HCT116 (cell line): ENCODE data around the gene ANKLE2. TPM values are rescaled to one million over a fixed set of nuclear protein-coding genes. Genes with fewer than 3 reads are reported as not detected.

Experiments used
- ATAC-seq: fragments of 200-7000 bp; cut with Tn5 transposase; 2 replicates; pipeline ENCODE4 v1.9.1; 2020; ENCODE audit warnings: mild to moderate bottlenecking, moderate library complexity
- BruUV-seq: library from RNA; stranded (reverse); fragments of 400-500 nt; replicated peaks from 2 replicates; lab custom pipeline; 2021; lab: Mats Ljungman, UMichigan
- CTCF ChIA-PET: fragments of 300-600 bp; sonication (Branson Sonifier 250); formaldehyde crosslinking; loops from one replicate; lab custom pipeline; 2021; ENCODE audit warnings: antibody characterized with exemption; lab: Charles Lee
- POLR2A ChIA-PET: fragments of 300-600, 350-600 bp; sonication (Branson Sonifier 250); formaldehyde crosslinking; loops from one replicate; lab custom pipeline; 2021; ENCODE audit warnings: antibody characterized with exemption; lab: Charles Lee
- RAD21 ChIA-PET, 2 experiments: fragments of 300-600 bp; sonication (Branson Sonifier 250); formaldehyde crosslinking; loops; one replicate each; lab custom pipeline; 2023; ENCODE audit warnings: low total read pairs in 2 of 2; ENCODE audit not compliant: uncharacterized antibody in 2 of 2, unreplicated experiment in 2 of 2, low non-redundant PET in 1 of 2; lab: Charles Lee
- DNase-seq: peaks from one replicate; pipeline ENCODE4 v3.0.0-alpha.2; 2010; ENCODE audit warnings: low read depth, low spot score
- H2AFZ ChIP-seq: fragments of 200-600 bp; shearing (Covaris generic), sonication (generic); 2 replicates; pipeline ENCODE4 v1.6.1; 2017; ENCODE audit warnings: low read depth, mixed run types, mixed read lengths, antibody characterized with exemption, low read length; ENCODE audit not compliant: poor library complexity, severe bottlenecking
- H3K27ac ChIP-seq: 2 replicates; pipeline ENCODE4 v1.5.1; 2012; ENCODE audit warnings: low read depth, low read length
- H3K27me3 ChIP-seq: fragments of 200-600 bp; sonication (generic); 2 replicates; pipeline ENCODE4 v1.6.1; 2016; ENCODE audit warnings: mixed run types, low read length, mixed read lengths; ENCODE audit not compliant: insufficient read depth
- H3K36me3 ChIP-seq, 2 experiments: fragments of 200-500 bp in 1 of 2; fragments of 200-600 bp in 1 of 2; sonication (Bioruptor generic) in 1 of 2; sonication (generic) in 1 of 2; 2 replicates each; pipeline versions ENCODE4 v1.5.1 to v1.6.1; 2014 to 2016; ENCODE audit warnings: low read length in 2 of 2, inconsistent platforms in 1 of 2, mixed read lengths in 1 of 2, mixed run types in 1 of 2; ENCODE audit not compliant: insufficient read depth in 2 of 2, control insufficient read depth in 1 of 2
- H3K4me1 ChIP-seq, 2 experiments: fragments of 200-600 bp in 1 of 2; sonication (generic) in 1 of 2; 2 replicates each; pipeline versions ENCODE4 v1.5.1 to v1.6.1; 2012 to 2017; ENCODE audit warnings: low read length in 2 of 2, inconsistent platforms in 1 of 2, mild to moderate bottlenecking in 1 of 2, mixed read lengths in 1 of 2, mixed run types in 1 of 2, moderate library complexity in 1 of 2; ENCODE audit not compliant: insufficient read depth in 2 of 2, control insufficient read depth in 1 of 2
- H3K4me2 ChIP-seq: fragments of 200-600 bp; sonication (generic); 2 replicates; pipeline ENCODE4 v1.6.1; 2017; ENCODE audit warnings: mixed run types, low read length, mixed read lengths
- H3K4me3 ChIP-seq, 2 experiments: fragments of 200-600 bp in 1 of 2; sonication (generic) in 1 of 2; replicated peaks in 1 of 2; 2 replicates each; pipeline ENCODE4 v1.5.1; 2011 to 2016; ENCODE audit warnings: low read length in 2 of 2, control low read depth in 1 of 2, low read depth in 1 of 2, mild to moderate bottlenecking in 1 of 2, mixed read lengths in 1 of 2, mixed run types in 1 of 2
- H3K79me2 ChIP-seq: fragments of 200-600 bp; sonication (generic); 2 replicates; pipeline ENCODE4 v1.6.1; 2017; ENCODE audit warnings: mild to moderate bottlenecking, mixed run types, low read length, moderate library complexity, mixed read lengths; ENCODE audit not compliant: insufficient read depth
- H3K9ac ChIP-seq: fragments of 200-600 bp; sonication (generic); 2 replicates; pipeline ENCODE4 v1.6.1; 2016; ENCODE audit warnings: low read length, mixed read lengths
- H3K9me2 ChIP-seq: fragments of 200-600 bp; sonication (generic), shearing (Covaris generic); 2 replicates; pipeline ENCODE4 v1.6.1; 2017; ENCODE audit warnings: mixed run types, mild to moderate bottlenecking, moderate library complexity; ENCODE audit not compliant: insufficient read depth
- H3K9me3 ChIP-seq, 2 experiments: fragments of 200-500 bp in 1 of 2; fragments of 200-600 bp in 1 of 2; sonication (Bioruptor generic) in 1 of 2; sonication (generic) in 1 of 2; 2 replicates each; pipeline ENCODE4 v1.6.1; 2014 to 2017; ENCODE audit warnings: low read length in 2 of 2, mixed read lengths in 2 of 2, inconsistent platforms in 1 of 2, low read depth in 1 of 2, mild to moderate bottlenecking in 1 of 2, mixed run types in 1 of 2, moderate library complexity in 1 of 2; ENCODE audit not compliant: control insufficient read depth in 1 of 2, insufficient read depth in 1 of 2
- H4K20me1 ChIP-seq: fragments of 200-600 bp; sonication (generic), shearing (Covaris generic); 2 replicates; pipeline ENCODE4 v1.6.1; 2017; ENCODE audit warnings: mixed run types, mild to moderate bottlenecking, moderate library complexity; ENCODE audit not compliant: insufficient read depth
- ATF3 ChIP-seq: IDR thresholded peaks from 2 replicates; pipeline ENCODE4 v1.6.1; 2012
- CTCF ChIP-seq, 3 experiments: fragments of 200-600 bp in 1 of 3; sonication (generic) in 1 of 3; IDR thresholded peaks in 2 of 3; conservative IDR thresholded peaks in 1 of 3; 2 replicates each; pipeline ENCODE4 v1.5.1; 2012 to 2017; ENCODE audit warnings: low read depth in 2 of 3, low read length in 2 of 3, antibody characterized with exemption in 1 of 3, borderline replicate concordance in 1 of 3, control low read depth in 1 of 3, mild to moderate bottlenecking in 1 of 3, mixed read lengths in 1 of 3, mixed run types in 1 of 3, moderate library complexity in 1 of 3; ENCODE audit not compliant: insufficient read depth in 1 of 3
- EGR1 ChIP-seq: IDR thresholded peaks from 2 replicates; pipeline ENCODE4 v1.6.1; 2012; ENCODE audit warnings: low read depth
- ELF1 ChIP-seq: IDR thresholded peaks from 2 replicates; pipeline ENCODE4 v1.6.1; 2012; ENCODE audit warnings: low read depth, borderline replicate concordance
- FOSL1 ChIP-seq: IDR thresholded peaks from 2 replicates; pipeline ENCODE4 v1.6.1; 2012; ENCODE audit warnings: low read depth
- JUND ChIP-seq: IDR thresholded peaks from 2 replicates; pipeline ENCODE4 v1.6.1; 2012
- MAX ChIP-seq: IDR thresholded peaks from 2 replicates; pipeline ENCODE4 v1.6.1; 2012
- POLR2A ChIP-seq: IDR thresholded peaks from 2 replicates; pipeline ENCODE4 v1.7.0; 2011; ENCODE audit warnings: borderline replicate concordance; ENCODE audit not compliant: insufficient read depth, insufficient read length; ENCODE audit errors: extremely low read depth
- POLR2AphosphoS5 ChIP-seq: IDR thresholded peaks from 2 replicates; pipeline ENCODE4 v1.6.1; 2011; ENCODE audit warnings: mild to moderate bottlenecking, low read depth, low read length, moderate library complexity
- RAD21 ChIP-seq: IDR thresholded peaks from 2 replicates; pipeline ENCODE4 v1.6.1; 2012; ENCODE audit warnings: low read depth, mild to moderate bottlenecking
- REST ChIP-seq: IDR thresholded peaks from 2 replicates; pipeline ENCODE4 v1.6.1; 2012; ENCODE audit warnings: low read depth
- SIN3A ChIP-seq: IDR thresholded peaks from 2 replicates; pipeline ENCODE4 v1.6.1; 2012; ENCODE audit warnings: low read depth
- SP1 ChIP-seq: IDR thresholded peaks from 2 replicates; pipeline ENCODE4 v1.6.1; 2012; ENCODE audit warnings: low read depth
- SRF ChIP-seq: IDR thresholded peaks from 2 replicates; pipeline ENCODE4 v1.6.1; 2012; ENCODE audit warnings: low read depth
- TCF7L2 ChIP-seq: IDR thresholded peaks from 2 replicates; pipeline ENCODE4 v1.7.0; 2011; ENCODE audit warnings: borderline replicate concordance, inconsistent platforms; ENCODE audit not compliant: insufficient read depth, insufficient read length; ENCODE audit errors: extremely low read depth
- YY1 ChIP-seq: IDR thresholded peaks from 2 replicates; pipeline ENCODE4 v1.6.1; 2011; ENCODE audit warnings: low read length, low read depth, moderate library complexity, mild to moderate bottlenecking; ENCODE audit not compliant: insufficient replicate concordance; ENCODE audit errors: extremely low read depth
- ZBTB33 ChIP-seq: IDR thresholded peaks from 2 replicates; pipeline ENCODE4 v1.6.1; 2011; ENCODE audit warnings: mild to moderate bottlenecking, low read length, moderate library complexity; ENCODE audit not compliant: insufficient replicate concordance; ENCODE audit errors: extremely low read depth
- ZNF274 ChIP-seq: fragments of 200-500 bp; sonication (Bioruptor generic); IDR thresholded peaks from 2 replicates; pipeline ENCODE4 v1.6.1; 2014; ENCODE audit warnings: mild to moderate bottlenecking, low read depth, low read length, inconsistent platforms
- intact Hi-C: fragments of 100-400 bp; cut with micrococcal nuclease; formaldehyde crosslinking; loops from 2 replicates; pipeline ENCODE4 v1.10.0; 2022
- total RNA-seq: library from RNA; stranded (reverse); gene quantifications from one replicate; pipeline ENCODE4 v1.2.1, GENCODE V29; 2021; ENCODE audit not compliant: unreplicated experiment

Gene ANKLE2
- total RNA-seq, 1 experiment from 2014 or later, result 68.8 TPM

- TF ChIP-seq MAX (no peak), SIN3A (no peak), CTCF (IDR thresholded peaks at IDR 0.05 in 2 of 3, conservative IDR thresholded peaks at IDR 0.05 in 1 of 3; ENCODE audit: borderline replicate concordance in 1 of 3, insufficient read depth in 1 of 3, low read depth in 2 of 3, low read length in 2 of 3) (no peak), YY1 (no peak), ZBTB33 (no peak), JUND (no peak), ATF3 (no peak), ELF1 (no peak), RAD21 (no peak), TCF7L2 (no peak), EGR1 (no peak), ZNF274 (no peak), SRF (no peak), FOSL1 (no peak), SP1 (no peak), REST (no peak), POLR2AphosphoS5 (no peak), POLR2A (no peak)
- TSS peak; percentile 88 for BruUV-seq
- Histone ChIP-seq H2AFZ (no peak overlapping the region), H3K36me3 (peaks cover 0 to 10% of the 10 kb centered on the region in 2 experiments; a peak in 1 of 4 replicates), H3K4me1 (peaks cover 8 to 19% of the 10 kb centered on the region in 2 experiments), H3K27ac (no peak overlapping the region), H3K27me3 (no peaks in the 10 kb centered on the region), H3K4me3 (peak overlapping the region; percentile 66 to 72), H3K9me2 (no peaks in the 10 kb centered on the region), H3K9ac (peak overlapping the region; percentile 90; the same call in 1 of the 2 replicates), H4K20me1 (peaks cover 8% of the 10 kb centered on the region; the same call in 1 of the 2 replicates), H3K79me2 (peaks cover 73% of the 10 kb centered on the region), H3K4me2 (peak overlapping the region; percentile 87), H3K9me3 (no peaks in the 10 kb centered on the region)
- ChIA-PET CTCF (no interaction called here), RAD21 (no interaction called here), POLR2A (no interaction called here)
- intact Hi-C loops, result loop anchor here (5.0 kb wide), 1 partner anchor 237 kb away; no protein-coding TSS in a partner anchor
- DNase-seq (no peak), ATAC-seq (no peak)
Observed at GRCh38 chr12:132685400-132685799, 76.2 kb downstream of the ANKLE2 start.
